Fibroblast of gingiva (primary cell): Measurements from ENCODE around the gene GBE1.
"Not testable (repeated sequence)": the region's sequence is repeated elsewhere in the genome, so short reads cannot be mapped to it uniquely, and the experiment has no call there.

ENCODE experiments used
- DNase-seq: peaks from one replicate; pipeline ENCODE4 v3.0.0-alpha.2; 2011; ENCODE audit warnings: low read depth

Gene GBE1

GRCh38 chr3:81760924-81761903, at the start of gene GBE1:
Gene GBE1, minus strand, starts transcription at chr3:81761645. Its CDS starts 128 bp downstream, at chr3:81761517.
- DNase-seq: peak; percentile 99

GRCh38 chr3:81808900-81809299, 47.5 kb upstream of the GBE1 start:
- DNase-seq: no peak

- DNase-seq: no peak
Measured at GRCh38 chr3:81799403-81799802, 38.0 kb upstream of the GBE1 start.

GRCh38 chr3:81793410-81793809, 32.0 kb upstream of the GBE1 start:
- DNase-seq: no peak

GRCh38 chr3:81790117-81790516, 28.7 kb upstream of the GBE1 start:
- no peak for DNase-seq

- DNase-seq: no peak
Measured at GRCh38 chr3:81789691-81790090, 28.2 kb upstream of the GBE1 start.

- peak; percentile 40 for DNase-seq
Measured at GRCh38 chr3:81788610-81789009, 27.2 kb upstream of the GBE1 start.

GRCh38 chr3:81788044-81788443, 26.6 kb upstream of the GBE1 start:
- no peak for DNase-seq

GRCh38 chr3:81782585-81782984, 21.1 kb upstream of the GBE1 start:
- DNase-seq: no peak

GRCh38 chr3:81778678-81779182, 17.3 kb upstream of the GBE1 start:
- peak; percentile 61 for DNase-seq

GRCh38 chr3:81776643-81777042, 15.2 kb upstream of the GBE1 start:
- no peak for DNase-seq

GRCh38 chr3:81770710-81771109, 9.3 kb upstream of the GBE1 start:
- no peak for DNase-seq

GRCh38 chr3:81769299-81769698, 7.9 kb upstream of the GBE1 start:
- peak; percentile 4 for DNase-seq

GRCh38 chr3:81767250-81767859, 5.9 kb upstream of the GBE1 start:
- DNase-seq: not testable (repeated sequence)

- no peak for DNase-seq
Measured at GRCh38 chr3:81765400-81765799, 4.0 kb upstream of the GBE1 start.

- DNase-seq: peak; percentile 80
Measured at GRCh38 chr3:81764665-81765064, 3.2 kb upstream of the GBE1 start.

- DNase-seq: peak; percentile 6
Measured at GRCh38 chr3:81764002-81764401, 2.6 kb upstream of the GBE1 start.

- no peak for DNase-seq
Measured at GRCh38 chr3:81763001-81763400, 1.6 kb upstream of the GBE1 start.

- DNase-seq: no peak
Measured at GRCh38 chr3:81761904-81762580, 597 bp upstream of the GBE1 start.

- DNase-seq: peak; percentile 31
Measured at GRCh38 chr3:81760215-81760614, 1.2 kb downstream of the GBE1 start.

- DNase-seq: peak; percentile 13
Measured at GRCh38 chr3:81758771-81759170, 2.7 kb downstream of the GBE1 start.

GRCh38 chr3:81758275-81758674, 3.2 kb downstream of the GBE1 start:
- DNase-seq: peak; percentile 96
